Measurements from ENCODE around the gene MAP3K9.

DNA sequence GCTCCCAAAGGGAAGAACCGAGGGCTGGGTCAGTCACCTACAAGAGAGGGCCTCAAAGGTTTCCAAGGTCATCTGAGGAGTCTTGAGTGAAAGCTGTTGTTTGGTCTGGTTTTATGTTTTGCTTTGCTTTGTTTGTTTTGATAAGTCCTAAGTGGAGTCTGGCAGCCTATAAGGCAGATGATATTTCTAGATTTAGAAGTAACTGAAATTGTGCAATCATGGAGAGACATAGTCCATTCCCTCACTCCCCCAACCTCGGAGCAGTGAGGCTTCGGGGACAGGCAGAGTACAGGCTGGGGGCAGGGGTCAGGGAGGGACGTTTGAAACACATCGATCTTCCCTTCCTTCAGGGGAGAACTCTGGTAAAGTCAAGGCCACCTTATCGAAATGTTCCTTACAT, 125.3 kb downstream of the MAP3K9 start:
- TF ChIP-seq, protein P1, sequence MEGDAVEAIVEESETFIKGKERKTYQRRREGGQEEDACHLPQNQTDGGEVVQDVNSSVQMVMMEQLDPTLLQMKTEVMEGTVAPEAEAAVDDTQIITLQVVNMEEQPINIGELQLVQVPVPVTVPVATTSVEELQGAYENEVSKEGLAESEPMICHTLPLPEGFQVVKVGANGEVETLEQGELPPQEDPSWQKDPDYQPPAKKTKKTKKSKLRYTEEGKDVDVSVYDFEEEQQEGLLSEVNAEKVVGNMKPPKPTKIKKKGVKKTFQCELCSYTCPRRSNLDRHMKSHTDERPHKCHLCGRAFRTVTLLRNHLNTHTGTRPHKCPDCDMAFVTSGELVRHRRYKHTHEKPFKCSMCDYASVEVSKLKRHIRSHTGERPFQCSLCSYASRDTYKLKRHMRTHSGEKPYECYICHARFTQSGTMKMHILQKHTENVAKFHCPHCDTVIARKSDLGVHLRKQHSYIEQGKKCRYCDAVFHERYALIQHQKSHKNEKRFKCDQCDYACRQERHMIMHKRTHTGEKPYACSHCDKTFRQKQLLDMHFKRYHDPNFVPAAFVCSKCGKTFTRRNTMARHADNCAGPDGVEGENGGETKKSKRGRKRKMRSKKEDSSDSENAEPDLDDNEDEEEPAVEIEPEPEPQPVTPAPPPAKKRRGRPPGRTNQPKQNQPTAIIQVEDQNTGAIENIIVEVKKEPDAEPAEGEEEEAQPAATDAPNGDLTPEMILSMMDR (IDR thresholded peaks at IDR 0.05): no peak
- no peak for TF ChIP-seq ETV6 (CRISPR knock-in tag; IDR thresholded peaks at IDR 0.05)
- TF ChIP-seq, protein P2, sequence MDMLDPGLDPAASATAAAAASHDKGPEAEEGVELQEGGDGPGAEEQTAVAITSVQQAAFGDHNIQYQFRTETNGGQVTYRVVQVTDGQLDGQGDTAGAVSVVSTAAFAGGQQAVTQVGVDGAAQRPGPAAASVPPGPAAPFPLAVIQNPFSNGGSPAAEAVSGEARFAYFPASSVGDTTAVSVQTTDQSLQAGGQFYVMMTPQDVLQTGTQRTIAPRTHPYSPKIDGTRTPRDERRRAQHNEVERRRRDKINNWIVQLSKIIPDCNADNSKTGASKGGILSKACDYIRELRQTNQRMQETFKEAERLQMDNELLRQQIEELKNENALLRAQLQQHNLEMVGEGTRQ (CRISPR knock-in tag; IDR thresholded peaks at IDR 0.05): no peak
- TF ChIP-seq GTF2I (CRISPR knock-in tag; conservative IDR thresholded peaks at IDR 0.05): no peak
- no peak for TF ChIP-seq CBFB (CRISPR knock-in tag; IDR thresholded peaks at IDR 0.05; ENCODE audit: low read depth)
- TF ChIP-seq NR2C2 (CRISPR knock-in tag; IDR thresholded peaks at IDR 0.05): no peak
- TF ChIP-seq, protein P3, sequence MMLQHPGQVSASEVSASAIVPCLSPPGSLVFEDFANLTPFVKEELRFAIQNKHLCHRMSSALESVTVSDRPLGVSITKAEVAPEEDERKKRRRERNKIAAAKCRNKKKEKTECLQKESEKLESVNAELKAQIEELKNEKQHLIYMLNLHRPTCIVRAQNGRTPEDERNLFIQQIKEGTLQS (CRISPR knock-in tag; conservative IDR thresholded peaks at IDR 0.05): no peak
- TF ChIP-seq NFYB (CRISPR knock-in tag; conservative IDR thresholded peaks at IDR 0.05; ENCODE audit: low read depth): no peak
- TF ChIP-seq KAT7 (CRISPR knock-in tag; IDR thresholded peaks at IDR 0.05; ENCODE audit: borderline replicate concordance): no peak
- TF ChIP-seq TCF7 (CRISPR knock-in tag; IDR thresholded peaks at IDR 0.05; ENCODE audit: low read depth): no peak
- TF ChIP-seq, protein P4, sequence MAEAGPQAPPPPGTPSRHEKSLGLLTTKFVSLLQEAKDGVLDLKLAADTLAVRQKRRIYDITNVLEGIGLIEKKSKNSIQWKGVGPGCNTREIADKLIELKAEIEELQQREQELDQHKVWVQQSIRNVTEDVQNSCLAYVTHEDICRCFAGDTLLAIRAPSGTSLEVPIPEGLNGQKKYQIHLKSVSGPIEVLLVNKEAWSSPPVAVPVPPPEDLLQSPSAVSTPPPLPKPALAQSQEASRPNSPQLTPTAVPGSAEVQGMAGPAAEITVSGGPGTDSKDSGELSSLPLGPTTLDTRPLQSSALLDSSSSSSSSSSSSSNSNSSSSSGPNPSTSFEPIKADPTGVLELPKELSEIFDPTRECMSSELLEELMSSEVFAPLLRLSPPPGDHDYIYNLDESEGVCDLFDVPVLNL (CRISPR knock-in tag; IDR thresholded peaks at IDR 0.05; ENCODE audit: borderline replicate concordance, low read depth): no peak
- TF ChIP-seq CREB1 (CRISPR knock-in tag; IDR thresholded peaks at IDR 0.05): no peak
- no peak for TF ChIP-seq ESRRA (CRISPR knock-in tag; IDR thresholded peaks at IDR 0.05; ENCODE audit: borderline replicate concordance)
- TF ChIP-seq, protein P5, sequence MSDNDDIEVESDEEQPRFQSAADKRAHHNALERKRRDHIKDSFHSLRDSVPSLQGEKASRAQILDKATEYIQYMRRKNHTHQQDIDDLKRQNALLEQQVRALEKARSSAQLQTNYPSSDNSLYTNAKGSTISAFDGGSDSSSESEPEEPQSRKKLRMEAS (CRISPR knock-in tag; IDR thresholded peaks at IDR 0.05): no peak

Data from WTC11 (cell line).